ENCODE measurements around the gene C16orf86.

Gene C16orf86

GRCh38 chr16:67676939-67677338, 10.3 kb downstream of the C16orf86 start:
- peak overlapping the region; percentile 70 for H4K91ac ChIP-seq (ENCODE audit: low read depth, low read length)
- H2BK12ac ChIP-seq (ENCODE audit: low read length): no peak overlapping the region
- peaks cover 11 to 14% of the 10 kb centered on the region in 2 experiments for H3K4me1 ChIP-seq (ENCODE audit: control insufficient read depth in 1 of 2, insufficient read depth in 2 of 2, low read length in 2 of 2)
- H2BK120ac ChIP-seq (ENCODE audit: insufficient read depth, low read length, poor library complexity): peak overlapping the region; percentile 74
- H4K8ac ChIP-seq (ENCODE audit: low read depth, low read length): no peak overlapping the region
- H3K9me3 ChIP-seq (ENCODE audit: insufficient read depth, low read depth, low read length): no peaks in the 10 kb centered on the region
- no peaks in the 10 kb centered on the region for H3K79me2 ChIP-seq (ENCODE audit: control insufficient read depth, insufficient read depth, low read length, poor library complexity)
- DNase-seq: no peak
- no peak overlapping the region for H3K18ac ChIP-seq (ENCODE audit: low read length)
- H3K79me1 ChIP-seq (ENCODE audit: low read length): peaks cover 4% of the 10 kb centered on the region
- H3K4ac ChIP-seq (ENCODE audit: low read depth, low read length): no peak overlapping the region
- H3K9ac ChIP-seq (ENCODE audit: low read length): no peak overlapping the region
- no CpG with 5 or more reads among the region's 8 CpGs for WGBS (ENCODE audit: extremely low coverage, insufficient coverage, insufficient read length)
- no peak overlapping the region for H3K23ac ChIP-seq (ENCODE audit: low read length)
- no peak overlapping the region for H3K14ac ChIP-seq (ENCODE audit: low read length)
- no peak overlapping the region for H2AK5ac ChIP-seq (ENCODE audit: low read length)
- H3K36me3 ChIP-seq (ENCODE audit: control insufficient read depth in 1 of 2, insufficient read depth in 2 of 2, low read length in 2 of 2): peaks cover 16 to 24% of the 10 kb centered on the region in 2 experiments
- no peak overlapping the region for H4K12ac ChIP-seq (ENCODE audit: low read depth, low read length)
- no peak overlapping the region for H2BK5ac ChIP-seq (ENCODE audit: low read depth, low read length, poor library complexity)
- H3K4me3 ChIP-seq (ENCODE audit: low read depth, low read length): no peak overlapping the region
- peak overlapping the region; percentile 32 for H3K27ac ChIP-seq (ENCODE audit: low read depth, low read length)
- no peaks in the 10 kb centered on the region for H3K27me3 ChIP-seq (ENCODE audit: insufficient read depth, low read length)
- H2AFZ ChIP-seq (ENCODE audit: insufficient read depth, low read length, poor library complexity): no peak overlapping the region
- no peak overlapping the region for H3K4me2 ChIP-seq (ENCODE audit: low read length)

GRCh38 chr16:67677712-67678111, 11.1 kb downstream of the C16orf86 start:
- no peak overlapping the region for H2AK5ac ChIP-seq (ENCODE audit: low read length)
- H3K27ac ChIP-seq (ENCODE audit: low read depth, low read length): peak overlapping the region; percentile 52
- no peak overlapping the region for H3K4me3 ChIP-seq (ENCODE audit: low read depth, low read length)
- H3K23ac ChIP-seq (ENCODE audit: low read length): no peak overlapping the region
- peak; percentile 97 to 99 for DNase-seq
- H4K12ac ChIP-seq (ENCODE audit: low read depth, low read length): no peak overlapping the region
- no peak overlapping the region for H2AFZ ChIP-seq (ENCODE audit: insufficient read depth, low read length, poor library complexity)
- no peaks in the 10 kb centered on the region for H3K9me3 ChIP-seq (ENCODE audit: insufficient read depth, low read depth, low read length)
- peak overlapping the region; percentile 70 for H4K91ac ChIP-seq (ENCODE audit: low read depth, low read length)
- H3K18ac ChIP-seq (ENCODE audit: low read length): no peak overlapping the region
- peaks cover 11 to 14% of the 10 kb centered on the region in 2 experiments for H3K4me1 ChIP-seq (ENCODE audit: control insufficient read depth in 1 of 2, insufficient read depth in 2 of 2, low read length in 2 of 2)
- no peaks in the 10 kb centered on the region for H3K27me3 ChIP-seq (ENCODE audit: insufficient read depth, low read length)
- H3K79me2 ChIP-seq (ENCODE audit: control insufficient read depth, insufficient read depth, low read length, poor library complexity): no peaks in the 10 kb centered on the region
- H3K9ac ChIP-seq (ENCODE audit: low read length): no peak overlapping the region
- WGBS (ENCODE audit: extremely low coverage, insufficient coverage, insufficient read length): no CpG with 5 or more reads among the region's 1 CpG
- peak overlapping the region; percentile 74 for H2BK120ac ChIP-seq (ENCODE audit: insufficient read depth, low read length, poor library complexity)
- H2BK5ac ChIP-seq (ENCODE audit: low read depth, low read length, poor library complexity): no peak overlapping the region
- H3K4ac ChIP-seq (ENCODE audit: low read depth, low read length): no peak overlapping the region
- peaks cover 4% of the 10 kb centered on the region for H3K79me1 ChIP-seq (ENCODE audit: low read length)
- H2BK12ac ChIP-seq (ENCODE audit: low read length): no peak overlapping the region
- H4K8ac ChIP-seq (ENCODE audit: low read depth, low read length): no peak overlapping the region
- peak overlapping the region; percentile 28 for H3K4me2 ChIP-seq (ENCODE audit: low read length)
- H3K36me3 ChIP-seq (ENCODE audit: control insufficient read depth in 1 of 2, insufficient read depth in 2 of 2, low read length in 2 of 2): peaks cover 16 to 24% of the 10 kb centered on the region in 2 experiments
- no peak overlapping the region for H3K14ac ChIP-seq (ENCODE audit: low read length)

GRCh38 chr16:67678354-67679023, 11.9 kb downstream of the C16orf86 start:
- H3K79me1 ChIP-seq (ENCODE audit: low read length): peaks cover 4% of the 10 kb centered on the region
- H2AK5ac ChIP-seq (ENCODE audit: low read length): no peak overlapping the region
- peak overlapping the region; percentile 20 for H3K27ac ChIP-seq (ENCODE audit: low read depth, low read length)
- H3K4me1 ChIP-seq (ENCODE audit: control insufficient read depth in 1 of 2, insufficient read depth in 2 of 2, low read length in 2 of 2): peaks cover 11 to 14% of the 10 kb centered on the region in 2 experiments
- no peak overlapping the region for H3K4ac ChIP-seq (ENCODE audit: low read depth, low read length)
- H3K36me3 ChIP-seq (ENCODE audit: control insufficient read depth in 1 of 2, insufficient read depth in 2 of 2, low read length in 2 of 2): peaks cover 20 to 31% of the 10 kb centered on the region in 2 experiments
- no peak overlapping the region for H2BK12ac ChIP-seq (ENCODE audit: low read length)
- no peak overlapping the region for H3K18ac ChIP-seq (ENCODE audit: low read length)
- H3K27me3 ChIP-seq (ENCODE audit: insufficient read depth, low read length): no peaks in the 10 kb centered on the region
- no peak overlapping the region for H4K12ac ChIP-seq (ENCODE audit: low read depth, low read length)
- DNase-seq: peak in 1 of 2 donors; percentile 56
- no peak overlapping the region for H4K91ac ChIP-seq (ENCODE audit: low read depth, low read length)
- H3K4me2 ChIP-seq (ENCODE audit: low read length): no peak overlapping the region
- H2BK120ac ChIP-seq (ENCODE audit: insufficient read depth, low read length, poor library complexity): no peak overlapping the region
- H3K4me3 ChIP-seq (ENCODE audit: low read depth, low read length): no peak overlapping the region
- no peak overlapping the region for H3K14ac ChIP-seq (ENCODE audit: low read length)
- no peaks in the 10 kb centered on the region for H3K9me3 ChIP-seq (ENCODE audit: insufficient read depth, low read depth, low read length)
- H4K8ac ChIP-seq (ENCODE audit: low read depth, low read length): no peak overlapping the region
- no peak overlapping the region for H3K23ac ChIP-seq (ENCODE audit: low read length)
- H2BK5ac ChIP-seq (ENCODE audit: low read depth, low read length, poor library complexity): no peak overlapping the region
- no peaks in the 10 kb centered on the region for H3K79me2 ChIP-seq (ENCODE audit: control insufficient read depth, insufficient read depth, low read length, poor library complexity)
- H2AFZ ChIP-seq (ENCODE audit: insufficient read depth, low read length, poor library complexity): no peak overlapping the region
- H3K9ac ChIP-seq (ENCODE audit: low read length): no peak overlapping the region
- no CpG with 5 or more reads among the region's 12 CpGs for WGBS (ENCODE audit: extremely low coverage, insufficient coverage, insufficient read length)

GRCh38 chr16:67679935-67680897, 13.6 kb downstream of the C16orf86 start:
- no peak overlapping the region for H2AFZ ChIP-seq (ENCODE audit: insufficient read depth, low read length, poor library complexity)
- no peaks in the 10 kb centered on the region for H3K27me3 ChIP-seq (ENCODE audit: insufficient read depth, low read length)
- no peak overlapping the region for H4K8ac ChIP-seq (ENCODE audit: low read depth, low read length)
- no peak overlapping the region for H2BK12ac ChIP-seq (ENCODE audit: low read length)
- H2BK5ac ChIP-seq (ENCODE audit: low read depth, low read length, poor library complexity): no peak overlapping the region
- no peak overlapping the region for H3K4ac ChIP-seq (ENCODE audit: low read depth, low read length)
- no peak overlapping the region for H3K23ac ChIP-seq (ENCODE audit: low read length)
- no peak overlapping the region for H3K4me3 ChIP-seq (ENCODE audit: low read depth, low read length)
- no CpG with 5 or more reads among the region's 10 CpGs for WGBS (ENCODE audit: extremely low coverage, insufficient coverage, insufficient read length)
- peaks cover 11 to 14% of the 10 kb centered on the region in 2 experiments for H3K4me1 ChIP-seq (ENCODE audit: control insufficient read depth in 1 of 2, insufficient read depth in 2 of 2, low read length in 2 of 2)
- H3K14ac ChIP-seq (ENCODE audit: low read length): no peak overlapping the region
- no peak overlapping the region for H3K18ac ChIP-seq (ENCODE audit: low read length)
- H3K36me3 ChIP-seq (ENCODE audit: control insufficient read depth in 1 of 2, insufficient read depth in 2 of 2, low read length in 2 of 2): peaks cover 31 to 32% of the 10 kb centered on the region in 2 experiments
- no peak overlapping the region for H2BK120ac ChIP-seq (ENCODE audit: insufficient read depth, low read length, poor library complexity)
- H4K91ac ChIP-seq (ENCODE audit: low read depth, low read length): no peak overlapping the region
- H3K79me1 ChIP-seq (ENCODE audit: low read length): peaks cover 4% of the 10 kb centered on the region
- H2AK5ac ChIP-seq (ENCODE audit: low read length): no peak overlapping the region
- no peaks in the 10 kb centered on the region for H3K9me3 ChIP-seq (ENCODE audit: insufficient read depth, low read depth, low read length)
- no peak overlapping the region for H3K27ac ChIP-seq (ENCODE audit: low read depth, low read length)
- no peak for DNase-seq
- H3K79me2 ChIP-seq (ENCODE audit: control insufficient read depth, insufficient read depth, low read length, poor library complexity): no peaks in the 10 kb centered on the region
- H4K12ac ChIP-seq (ENCODE audit: low read depth, low read length): no peak overlapping the region
- no peak overlapping the region for H3K9ac ChIP-seq (ENCODE audit: low read length)
- no peak overlapping the region for H3K4me2 ChIP-seq (ENCODE audit: low read length)
